ENCODE measurements around the gene OXNAD1. TPM values are rescaled to one million over a fixed set of nuclear protein-coding genes. Genes with fewer than 3 reads are reported as not detected.

The OXNAD1 gene
- total and polyA plus RNA-seq, 4 experiments from 2014 or later = 61.7 to 84.7 (median 73.2) TPM

- ChIA-PET CTCF (ENCODE audit: partially characterized antibody) (no interaction called here), POLR2A (ENCODE audit: partially characterized antibody) (no interaction called here)
- intact Hi-C loops (cut with micrococcal nuclease) = no loop called here
Observed at GRCh38 chr3:16229681-16230080, 35.3 kb upstream of the OXNAD1 start.

GRCh38 chr3:16231983-16232382 lies 33.0 kb upstream of the OXNAD1 start:
- H3K27ac Mint-ChIP-seq = no peak overlapping the region
- H3K36me3 Mint-ChIP-seq = no peaks in the 10 kb centered on the region
- no peak overlapping the region for H3K27ac ChIP-seq (ENCODE audit: low read depth, low read length)
- H3K4me1 ChIP-seq (ENCODE audit: insufficient read depth, low read length) = no peaks in the 10 kb centered on the region
- no peaks in the 10 kb centered on the region for H3K9me3 ChIP-seq (ENCODE audit: control insufficient read depth in 1 of 2, low read length in 2 of 2)
- POLR2A ChIA-PET (ENCODE audit: partially characterized antibody) = no interaction called here
- intact Hi-C loops (cut with micrococcal nuclease) = no loop called here
- H3K36me3 ChIP-seq (ENCODE audit: insufficient read depth, low read length) = no peaks in the 10 kb centered on the region
- no peak for DNase-seq
- H3K4me3 ChIP-seq (ENCODE audit: low read length in 2 of 2) = no peak overlapping the region
- H3K4me3 Mint-ChIP-seq = no peak overlapping the region
- H3K27me3 Mint-ChIP-seq = peaks cover 5 to 6% of the 10 kb centered on the region in 2 donors
- H3K27me3 ChIP-seq (ENCODE audit: insufficient read depth, low read length) = no peaks in the 10 kb centered on the region
- H3K4me1 Mint-ChIP-seq = no peaks in the 10 kb centered on the region
- peaks cover 0 to 3% (median 0%) of the 10 kb centered on the region in 8 donors for H3K9me3 Mint-ChIP-seq
- CTCF ChIA-PET (ENCODE audit: partially characterized antibody) = no interaction called here

More at GRCh38 chr3:16229681-16230080, 35.3 kb upstream of the OXNAD1 start:
- no peaks in the 10 kb centered on the region for H3K36me3 ChIP-seq (ENCODE audit: insufficient read depth, low read length)
- Mint-ChIP-seq H3K27ac (no peak overlapping the region), H3K27me3 (peaks cover 6 to 7% of the 10 kb centered on the region in 2 donors), H3K4me3 (no peak overlapping the region), H3K9me3 (peaks cover 0 to 6% (median 0%) of the 10 kb centered on the region in 8 donors), H3K36me3 (no peaks in the 10 kb centered on the region), H3K4me1 (no peaks in the 10 kb centered on the region)
- H3K4me3 ChIP-seq (ENCODE audit: low read length in 2 of 2) = no peak overlapping the region
- no peaks in the 10 kb centered on the region for H3K27me3 ChIP-seq (ENCODE audit: insufficient read depth, low read length)
- H3K9me3 ChIP-seq (ENCODE audit: control insufficient read depth in 1 of 2, low read length in 2 of 2) = no peaks in the 10 kb centered on the region
- H3K27ac ChIP-seq (ENCODE audit: low read depth, low read length) = no peak overlapping the region
- H3K4me1 ChIP-seq (ENCODE audit: insufficient read depth, low read length) = no peaks in the 10 kb centered on the region
- no peak for DNase-seq

- H3K9me3 Mint-ChIP-seq = peaks cover 0 to 3% (median 0%) of the 10 kb centered on the region in 8 donors
- no peaks in the 10 kb centered on the region for H3K4me1 ChIP-seq (ENCODE audit: insufficient read depth, low read length)
- no peak overlapping the region for H3K27ac ChIP-seq (ENCODE audit: low read depth, low read length)
- H3K4me3 Mint-ChIP-seq = no peak overlapping the region
- CTCF ChIA-PET (ENCODE audit: partially characterized antibody) = interaction anchor here (1.3 kb wide), 1 partner anchor 14 kb away, joined by 5 read pairs; no protein-coding TSS in a partner anchor
- no peaks in the 10 kb centered on the region for H3K4me1 Mint-ChIP-seq
- no peak overlapping the region for H3K27ac Mint-ChIP-seq
- no peaks in the 10 kb centered on the region for H3K9me3 ChIP-seq (ENCODE audit: control insufficient read depth in 1 of 2, low read length in 2 of 2)
- no peak for DNase-seq
- H3K27me3 Mint-ChIP-seq = peaks cover 5 to 6% of the 10 kb centered on the region in 2 donors
- intact Hi-C loops (cut with micrococcal nuclease) = no loop called here
- H3K36me3 ChIP-seq (ENCODE audit: insufficient read depth, low read length) = no peaks in the 10 kb centered on the region
- no peaks in the 10 kb centered on the region for H3K36me3 Mint-ChIP-seq
- H3K4me3 ChIP-seq (ENCODE audit: low read length in 2 of 2) = no peak overlapping the region
- H3K27me3 ChIP-seq (ENCODE audit: insufficient read depth, low read length) = no peaks in the 10 kb centered on the region
- POLR2A ChIA-PET (ENCODE audit: partially characterized antibody) = no interaction called here
Observed at GRCh38 chr3:16233806-16234205, 31.2 kb upstream of the OXNAD1 start.

GRCh38 chr3:16234281-16234680 lies 30.7 kb upstream of the OXNAD1 start:
- no peak overlapping the region for H3K4me3 Mint-ChIP-seq
- CTCF ChIA-PET (ENCODE audit: partially characterized antibody) = interaction anchor here (0.7 kb wide), 1 partner anchor 1140 kb away, joined by 3 read pairs; no protein-coding TSS in a partner anchor
- Histone ChIP-seq H3K4me1 (ENCODE audit: insufficient read depth, low read length) (no peaks in the 10 kb centered on the region), H3K27me3 (ENCODE audit: insufficient read depth, low read length) (no peaks in the 10 kb centered on the region), H3K36me3 (ENCODE audit: insufficient read depth, low read length) (no peaks in the 10 kb centered on the region), H3K4me3 (ENCODE audit: low read length in 2 of 2) (no peak overlapping the region), H3K27ac (ENCODE audit: low read depth, low read length) (no peak overlapping the region), H3K9me3 (ENCODE audit: control insufficient read depth in 1 of 2, low read length in 2 of 2) (no peaks in the 10 kb centered on the region)
- intact Hi-C loops (cut with micrococcal nuclease) = no loop called here
- no peak overlapping the region for H3K27ac Mint-ChIP-seq
- peaks cover 0 to 3% (median 0%) of the 10 kb centered on the region in 8 donors for H3K9me3 Mint-ChIP-seq
- H3K4me1 Mint-ChIP-seq = no peaks in the 10 kb centered on the region
- no peak for DNase-seq
- H3K36me3 Mint-ChIP-seq = no peaks in the 10 kb centered on the region
- H3K27me3 Mint-ChIP-seq = peaks cover 5 to 6% of the 10 kb centered on the region in 2 donors
- POLR2A ChIA-PET (ENCODE audit: partially characterized antibody) = no interaction called here

- Mint-ChIP-seq H3K27me3 (peaks cover 4 to 6% of the 10 kb centered on the region in 2 donors), H3K36me3 (no peaks in the 10 kb centered on the region), H3K9me3 (peaks cover 0 to 3% (median 0%) of the 10 kb centered on the region in 8 donors), H3K4me1 (peaks cover 0 to 2% (median 0%) of the 10 kb centered on the region in 4 donors), H3K4me3 (no peak overlapping the region), H3K27ac (no peak overlapping the region)
- no peak overlapping the region for H3K27ac ChIP-seq (ENCODE audit: low read depth, low read length)
- no peaks in the 10 kb centered on the region for H3K27me3 ChIP-seq (ENCODE audit: insufficient read depth, low read length)
- H3K36me3 ChIP-seq (ENCODE audit: insufficient read depth, low read length) = no peaks in the 10 kb centered on the region
- intact Hi-C loops (cut with micrococcal nuclease) = no loop called here
- CTCF ChIA-PET (ENCODE audit: partially characterized antibody) = interaction anchor here (1.0 kb wide), 1 partner anchor 11 kb away, joined by 4 read pairs; no protein-coding TSS in a partner anchor
- POLR2A ChIA-PET (ENCODE audit: partially characterized antibody) = no interaction called here
- no peak for DNase-seq
- H3K4me3 ChIP-seq (ENCODE audit: low read length in 2 of 2) = no peak overlapping the region
- no peaks in the 10 kb centered on the region for H3K9me3 ChIP-seq (ENCODE audit: control insufficient read depth in 1 of 2, low read length in 2 of 2)
- no peaks in the 10 kb centered on the region for H3K4me1 ChIP-seq (ENCODE audit: insufficient read depth, low read length)
Observed at GRCh38 chr3:16236030-16236639, 28.9 kb upstream of the OXNAD1 start.

GRCh38 chr3:16236856-16237393 lies 28.1 kb upstream of the OXNAD1 start:
- Histone ChIP-seq H3K4me3 (ENCODE audit: low read length in 2 of 2) (no peak overlapping the region), H3K36me3 (ENCODE audit: insufficient read depth, low read length) (no peaks in the 10 kb centered on the region), H3K27me3 (ENCODE audit: insufficient read depth, low read length) (no peaks in the 10 kb centered on the region), H3K9me3 (ENCODE audit: control insufficient read depth in 1 of 2, low read length in 2 of 2) (no peaks in the 10 kb centered on the region), H3K4me1 (ENCODE audit: insufficient read depth, low read length) (no peaks in the 10 kb centered on the region), H3K27ac (ENCODE audit: low read depth, low read length) (no peak overlapping the region)
- peaks cover 4 to 6% of the 10 kb centered on the region in 2 donors for H3K27me3 Mint-ChIP-seq
- H3K27ac Mint-ChIP-seq = no peak overlapping the region
- peaks cover 0 to 3% (median 0%) of the 10 kb centered on the region in 8 donors for H3K9me3 Mint-ChIP-seq
- no peaks in the 10 kb centered on the region for H3K36me3 Mint-ChIP-seq
- ChIA-PET CTCF (ENCODE audit: partially characterized antibody) (interaction anchor here (1.0 kb wide), 1 partner anchor 11 kb away, joined by 4 read pairs; no protein-coding TSS in a partner anchor), POLR2A (ENCODE audit: partially characterized antibody) (no interaction called here)
- H3K4me3 Mint-ChIP-seq = no peak overlapping the region
- intact Hi-C loops (cut with micrococcal nuclease) = no loop called here
- peaks cover 0 to 2% (median 0%) of the 10 kb centered on the region in 4 donors for H3K4me1 Mint-ChIP-seq
- no peak for DNase-seq

- no peaks in the 10 kb centered on the region for H3K27me3 ChIP-seq (ENCODE audit: insufficient read depth, low read length)
- POLR2A ChIA-PET (ENCODE audit: partially characterized antibody) = no interaction called here
- no peak overlapping the region for H3K4me3 Mint-ChIP-seq
- peaks cover 0 to 3% of the 10 kb centered on the region in 2 donors for H3K27me3 Mint-ChIP-seq
- intact Hi-C loops (cut with micrococcal nuclease) = no loop called here
- no peak for DNase-seq
- H3K9me3 ChIP-seq (ENCODE audit: control insufficient read depth in 1 of 2, low read length in 2 of 2) = no peaks in the 10 kb centered on the region
- CTCF ChIA-PET (ENCODE audit: partially characterized antibody) = no interaction called here
- H3K4me3 ChIP-seq (ENCODE audit: low read length in 2 of 2) = no peak overlapping the region
- no peaks in the 10 kb centered on the region for H3K36me3 ChIP-seq (ENCODE audit: insufficient read depth, low read length)
- H3K4me1 Mint-ChIP-seq = peaks cover 0 to 2% (median under 1%) of the 10 kb centered on the region in 4 donors
- no peaks in the 10 kb centered on the region for H3K9me3 Mint-ChIP-seq
- H3K27ac ChIP-seq (ENCODE audit: low read depth, low read length) = no peak overlapping the region
- H3K4me1 ChIP-seq (ENCODE audit: insufficient read depth, low read length) = no peaks in the 10 kb centered on the region
- H3K27ac Mint-ChIP-seq = no peak overlapping the region
- H3K36me3 Mint-ChIP-seq = no peaks in the 10 kb centered on the region
Observed at GRCh38 chr3:16239086-16239770, 25.8 kb upstream of the OXNAD1 start.
